K562 (cell line): ENCODE results near the gene RECQL5. TPM values are rescaled to one million over a fixed set of nuclear protein-coding genes. Genes with fewer than 3 reads are reported as not detected.

Source experiments
- ARHGAP35 ChIP-seq: fragments of 450-650 bp; IDR thresholded peaks from 2 replicates; pipeline ENCODE4 v1.6.1; 2018; ENCODE audit not compliant: partially characterized antibody
- BMI1 ChIP-seq: fragments of 150-350 bp; IDR thresholded peaks from 2 replicates; pipeline ENCODE4 v1.6.1; 2014; ENCODE audit warnings: low read length
- CBFA2T2 ChIP-seq: fragments of 450-650 bp; conservative IDR thresholded peaks from 2 replicates; pipeline ENCODE4 v1.6.1; 2017; ENCODE audit warnings: mild to moderate bottlenecking
- ELF1 ChIP-seq: fragments of 200-800 bp; sonication (Bioruptor generic); IDR thresholded peaks from 2 replicates; pipeline ENCODE4 v1.6.1; 2016; ENCODE audit warnings: missing genetic modification characterization, missing compliant biosample characterization
- FOSL1 ChIP-seq: fragments of 200-800 bp; sonication (Bioruptor generic); conservative IDR thresholded peaks from 2 replicates; pipeline ENCODE4 v1.6.1; 2016; ENCODE audit warnings: missing genetic modification characterization, missing compliant biosample characterization
- GTF2E2 ChIP-seq: fragments of 200-800 bp; sonication (Bioruptor generic); IDR thresholded peaks from 2 replicates; pipeline ENCODE4 v1.6.1; 2016; ENCODE audit warnings: missing genetic modification characterization, missing compliant biosample characterization
- HIVEP1 ChIP-seq: fragments of 250-450 bp; sonication (Bioruptor Pico); IDR thresholded peaks from 2 replicates; pipeline ENCODE4 v1.4.0; 2020; ENCODE audit warnings: mild to moderate bottlenecking
- JUND ChIP-seq, 2 experiments: IDR thresholded peaks; 2 replicates in 1 of 2; 3 replicates in 1 of 2; pipeline ENCODE4 v1.6.1; 2011; ENCODE audit warnings: borderline replicate concordance in 2 of 2, low read depth in 2 of 2, low read length in 2 of 2, improper control_type of control experiment in 1 of 2, missing biosample characterization in 1 of 2, missing genetic modification characterization in 1 of 2, missing genetic modification reagents in 1 of 2
- MTF1 ChIP-seq: fragments of 250-450 bp; sonication (Bioruptor Pico); IDR thresholded peaks from 2 replicates; pipeline ENCODE4 v1.9.0; 2021; ENCODE audit warnings: moderate library complexity, mild to moderate bottlenecking, inconsistent platforms, borderline replicate concordance
- NCOA4 ChIP-seq: fragments of 450-650 bp; IDR thresholded peaks from 2 replicates; pipeline ENCODE4 v1.6.1; 2018; ENCODE audit warnings: mild to moderate bottlenecking; ENCODE audit not compliant: partially characterized antibody
- NR2F6 ChIP-seq: fragments of 450-650 bp; formaldehyde crosslinking; IDR thresholded peaks from 2 replicates; pipeline ENCODE4 v1.4.0; 2020; ENCODE audit warnings: mild to moderate bottlenecking
- OTX1 ChIP-seq: fragments of 450-650 bp; formaldehyde crosslinking; IDR thresholded peaks from 2 replicates; pipeline ENCODE4 v1.4.0; 2022; ENCODE audit warnings: mild to moderate bottlenecking
- RAD21 ChIP-seq, 2 experiments: fragments of 250-450 bp in 1 of 2; fragments of 450-650 bp in 1 of 2; sonication (Bioruptor Pico) in 1 of 2; formaldehyde crosslinking in 1 of 2; IDR thresholded peaks in 1 of 2; conservative IDR thresholded peaks in 1 of 2; 2 replicates each; pipeline versions ENCODE4 v1.4.0 to v1.8.0; 2020 to 2022; ENCODE audit warnings: mild to moderate bottlenecking in 2 of 2, moderate library complexity in 1 of 2
- SUPT5H ChIP-seq: fragments of 450-650 bp; IDR thresholded peaks from 2 replicates; pipeline ENCODE4 v1.6.1; 2016
- U2AF1 ChIP-seq: fragments of 200-400 bp; formaldehyde crosslinking; optimal IDR thresholded peaks from 2 replicates; pipeline ENCODE3; 2017; ENCODE audit warnings: mild to moderate bottlenecking, low read depth, low read length, moderate library complexity
- ZKSCAN1 ChIP-seq: fragments of 150-350 bp; IDR thresholded peaks from 2 replicates; pipeline ENCODE4 v1.6.1; 2016; ENCODE audit warnings: low read depth, low read length
- ZNF551 ChIP-seq: fragments of 250-450 bp; sonication (Bioruptor Pico); IDR thresholded peaks from 2 replicates; pipeline ENCODE4 v1.5.0; 2021; ENCODE audit warnings: mild to moderate bottlenecking, moderate library complexity
- ZNF717 ChIP-seq: fragments of 250-450 bp; sonication (Bioruptor Pico); IDR thresholded peaks from 2 replicates; pipeline ENCODE4 v1.5.0; 2021
- ZNF778 ChIP-seq: fragments of 450-650 bp; formaldehyde crosslinking; IDR thresholded peaks from 2 replicates; pipeline ENCODE4 v1.4.0; 2020; ENCODE audit warnings: mild to moderate bottlenecking, moderate library complexity
- ZNF780A ChIP-seq: fragments of 250-450 bp; sonication (Bioruptor Pico); IDR thresholded peaks from 2 replicates; pipeline ENCODE4 v1.5.0; 2021; ENCODE audit warnings: mild to moderate bottlenecking
- polyA plus RNA-seq, 8 experiments: library from polyadenylated mRNA; depleted of rRNA in 4 of 8; stranded (reverse) in 5 of 8; unstranded in 3 of 8; fragments of >200 nt; fragmentation: Nextera tagmentation in 2 of 8; fragmentation: Illumina TruSeq in 1 of 8; extraction: Ambion mirVana in 2 of 8; extraction: Trizol in 1 of 8; gene quantifications; 2 replicates each; pipeline versions ENCODE4 v1.2.1 to v1.2.3, GENCODE V29; 2011 to 2014; ENCODE audit warnings: inconsistent platforms in 1 of 8, missing spikeins in 1 of 8
- total RNA-seq, 7 experiments: library from RNA; depleted of rRNA in 6 of 7; stranded (reverse); fragments of >200 nt in 6 of 7; fragmentation: Illumina TruSeq in 2 of 7; extraction: Trizol in 2 of 7; gene quantifications; 2 replicates each; pipeline versions ENCODE4 v1.2.1 to v1.2.3, GENCODE V29; 2011 to 2021; ENCODE audit warnings: low replicate concordance in 1 of 7
- TF ChIP-seq, protein P1 (sequence below): fragments of 250-450 bp; sonication (Bioruptor Pico); IDR thresholded peaks from 2 replicates; pipeline ENCODE4 v1.5.0; 2021; ENCODE audit warnings: mild to moderate bottlenecking, moderate library complexity
- TF ChIP-seq, protein P2 (sequence below): fragments of 450-650 bp; IDR thresholded peaks from 2 replicates; pipeline ENCODE4 v1.6.1; 2018; ENCODE audit not compliant: partially characterized antibody

RECQL5 gene
- total and polyA plus RNA-seq, 9 of the 15 experiments (the other 6 are each of a cell fraction or from before 2014, with no cell fraction given): 4.1 to 34.8 (median 16.4) TPM

DNA sequence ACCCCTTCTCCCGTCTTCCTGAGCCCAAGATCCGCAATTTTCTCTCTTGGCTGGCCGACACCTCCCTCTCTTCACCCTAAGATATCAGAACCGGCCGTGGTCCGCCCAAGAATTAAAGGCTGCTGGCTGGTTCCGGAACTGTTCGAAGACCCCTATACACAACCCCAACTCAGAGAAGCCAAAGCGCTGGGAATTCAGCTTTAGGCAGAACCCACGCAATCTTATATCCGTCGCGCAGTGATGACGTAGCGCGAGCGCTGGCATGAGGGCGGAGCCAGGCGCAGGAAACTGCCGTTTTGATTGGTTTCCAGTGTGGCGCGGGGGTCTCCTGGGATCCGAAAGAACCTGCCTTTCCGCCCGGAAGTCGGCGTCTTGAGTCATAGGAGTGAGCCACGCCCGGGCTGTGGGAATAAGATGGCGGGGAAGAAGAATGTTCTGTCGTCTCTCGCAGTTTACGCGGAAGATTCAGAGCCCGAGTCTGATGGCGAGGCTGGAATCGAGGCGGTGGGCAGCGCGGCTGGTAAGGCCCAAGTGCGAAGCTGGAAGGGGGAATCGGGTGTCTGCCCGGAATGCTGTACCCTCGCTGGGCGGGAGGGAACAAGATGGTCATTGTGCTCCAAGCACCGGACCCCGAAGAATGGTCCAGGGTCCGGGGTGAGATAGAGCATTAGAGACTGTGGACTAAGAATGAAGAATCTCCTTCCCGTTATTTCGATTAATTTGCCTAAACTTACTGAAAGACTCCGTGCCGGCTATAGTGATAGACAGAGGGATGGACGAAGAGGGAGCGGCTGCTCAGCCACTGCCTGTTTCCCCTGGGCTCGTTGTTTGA, at the start of gene RECQL5, which contains the start of gene SAP30BP (continued):
- TF ChIP-seq, protein P1, sequence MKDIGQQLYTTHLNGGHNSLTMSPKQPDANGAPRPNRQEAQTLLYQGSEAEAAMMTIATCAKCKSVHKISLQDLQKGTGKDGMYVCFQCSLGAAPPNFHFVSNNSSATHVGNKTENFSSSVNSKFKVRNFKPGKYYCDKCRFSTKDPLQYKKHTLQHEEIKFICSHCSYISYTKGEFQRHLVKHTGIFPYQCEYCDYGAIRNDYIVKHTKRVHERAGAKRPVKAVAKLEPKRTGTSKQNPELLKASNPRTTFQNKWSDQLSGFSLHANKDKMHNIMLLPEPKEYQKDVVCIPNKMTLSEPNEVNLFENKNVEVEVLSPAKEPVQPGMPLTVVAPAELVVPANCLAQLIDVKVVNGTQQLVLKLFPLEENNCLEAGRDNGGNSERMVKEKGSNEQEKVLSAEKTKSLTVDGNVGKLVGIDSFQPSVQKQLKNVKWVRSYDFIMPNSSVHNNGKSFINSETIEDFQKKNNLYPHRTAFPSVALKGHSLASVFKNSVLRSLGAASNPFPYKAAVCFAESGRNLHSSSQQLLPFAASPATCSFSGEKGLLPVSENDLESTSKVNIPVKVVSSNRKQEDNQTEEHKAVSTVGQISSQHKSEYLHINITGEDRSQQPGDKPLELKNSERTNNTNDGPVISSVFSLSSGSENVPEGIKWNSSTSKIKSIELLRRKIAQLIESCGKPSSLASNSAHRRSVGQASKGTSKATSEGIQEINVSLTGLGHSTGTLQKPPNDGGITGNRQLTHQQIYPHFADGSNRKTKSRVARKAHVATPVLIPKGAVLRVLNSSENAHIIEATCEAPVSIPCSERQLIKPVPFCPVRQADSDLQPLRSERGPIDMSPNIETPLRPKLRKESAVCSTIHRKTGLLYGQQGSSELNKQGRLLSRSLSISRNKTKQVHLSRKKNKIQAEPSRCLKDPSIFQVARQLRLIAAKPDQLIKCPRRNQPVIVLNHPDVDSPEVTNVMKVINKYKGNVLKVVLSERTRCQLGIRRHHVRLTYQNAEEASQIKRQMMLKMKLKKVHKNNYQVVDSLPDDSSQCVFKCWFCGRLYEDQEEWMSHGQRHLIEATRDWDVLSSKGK (CRISPR knock-in tag): no peak
- TF ChIP-seq ZKSCAN1: peak; percentile 64; the same call in 1 of the 2 replicates
- no peak for TF ChIP-seq ZNF717 (CRISPR knock-in tag)
- no peak for TF ChIP-seq NCOA4
- TF ChIP-seq FOSL1 (tag): peak; percentile 66
- no peak for TF ChIP-seq NR2F6
- no peak for TF ChIP-seq CBFA2T2
- TF ChIP-seq GTF2E2 (tag): 0 out of 2 replicates have a peak, but pooled peaks have one; percentile 32
- no peak for TF ChIP-seq U2AF1
- no peak for TF ChIP-seq RAD21 (CRISPR knock-in tag; conservative IDR thresholded peaks at IDR 0.05 in 1 of 2, IDR thresholded peaks at IDR 0.05 in 1 of 2)
- TF ChIP-seq, protein P2, sequence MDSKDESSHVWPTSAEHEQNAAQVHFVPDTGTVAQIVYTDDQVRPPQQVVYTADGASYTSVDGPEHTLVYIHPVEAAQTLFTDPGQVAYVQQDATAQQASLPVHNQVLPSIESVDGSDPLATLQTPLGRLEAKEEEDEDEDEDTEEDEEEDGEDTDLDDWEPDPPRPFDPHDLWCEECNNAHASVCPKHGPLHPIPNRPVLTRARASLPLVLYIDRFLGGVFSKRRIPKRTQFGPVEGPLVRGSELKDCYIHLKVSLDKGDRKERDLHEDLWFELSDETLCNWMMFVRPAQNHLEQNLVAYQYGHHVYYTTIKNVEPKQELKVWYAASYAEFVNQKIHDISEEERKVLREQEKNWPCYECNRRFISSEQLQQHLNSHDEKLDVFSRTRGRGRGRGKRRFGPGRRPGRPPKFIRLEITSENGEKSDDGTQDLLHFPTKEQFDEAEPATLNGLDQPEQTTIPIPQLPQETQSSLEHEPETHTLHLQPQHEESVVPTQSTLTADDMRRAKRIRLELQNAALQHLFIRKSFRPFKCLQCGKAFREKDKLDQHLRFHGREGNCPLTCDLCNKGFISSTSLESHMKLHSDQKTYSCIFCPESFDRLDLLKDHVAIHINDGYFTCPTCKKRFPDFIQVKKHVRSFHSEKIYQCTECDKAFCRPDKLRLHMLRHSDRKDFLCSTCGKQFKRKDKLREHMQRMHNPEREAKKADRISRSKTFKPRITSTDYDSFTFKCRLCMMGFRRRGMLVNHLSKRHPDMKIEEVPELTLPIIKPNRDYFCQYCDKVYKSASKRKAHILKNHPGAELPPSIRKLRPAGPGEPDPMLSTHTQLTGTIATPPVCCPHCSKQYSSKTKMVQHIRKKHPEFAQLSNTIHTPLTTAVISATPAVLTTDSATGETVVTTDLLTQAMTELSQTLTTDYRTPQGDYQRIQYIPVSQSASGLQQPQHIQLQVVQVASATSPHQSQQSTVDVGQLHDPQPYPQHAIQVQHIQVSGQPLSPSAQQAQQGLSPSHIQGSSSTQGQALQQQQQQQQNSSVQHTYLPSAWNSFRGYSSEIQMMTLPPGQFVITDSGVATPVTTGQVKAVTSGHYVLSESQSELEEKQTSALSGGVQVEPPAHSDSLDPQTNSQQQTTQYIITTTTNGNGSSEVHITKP: peak; percentile 37
- TF ChIP-seq ZNF780A: no peak
- TF ChIP-seq ZNF551 (CRISPR knock-in tag): no peak
- TF ChIP-seq ZNF778: no peak
- no peak for TF ChIP-seq MTF1
- TF ChIP-seq JUND (IDR thresholded peaks at IDR 0.05; ENCODE audit: borderline replicate concordance, low read depth, low read length): peak; percentile 53
- TF ChIP-seq JUND (tag; IDR thresholded peaks at IDR 0.05; ENCODE audit: borderline replicate concordance, low read depth, low read length): peak; percentile 56; the same call in 1 of the 3 replicates
- TF ChIP-seq SUPT5H: peak; percentile 94
- peak; percentile 96 for TF ChIP-seq ELF1 (tag)
- TF ChIP-seq OTX1 (CRISPR knock-in tag): 0 out of 2 replicates have a peak, but pooled peaks have one; percentile 26
- no peak for TF ChIP-seq ARHGAP35
- no peak for TF ChIP-seq BMI1
- no peak for TF ChIP-seq HIVEP1 (CRISPR knock-in tag)
